Measurements from ENCODE around the gene RNF25. TPM values are rescaled to one million over a fixed set of nuclear protein-coding genes. Genes with fewer than 3 reads are reported as not detected.

Gene RNF25
- total RNA-seq, 2 experiments from 2014 or later: 18.0 to 18.6 TPM

DNA sequence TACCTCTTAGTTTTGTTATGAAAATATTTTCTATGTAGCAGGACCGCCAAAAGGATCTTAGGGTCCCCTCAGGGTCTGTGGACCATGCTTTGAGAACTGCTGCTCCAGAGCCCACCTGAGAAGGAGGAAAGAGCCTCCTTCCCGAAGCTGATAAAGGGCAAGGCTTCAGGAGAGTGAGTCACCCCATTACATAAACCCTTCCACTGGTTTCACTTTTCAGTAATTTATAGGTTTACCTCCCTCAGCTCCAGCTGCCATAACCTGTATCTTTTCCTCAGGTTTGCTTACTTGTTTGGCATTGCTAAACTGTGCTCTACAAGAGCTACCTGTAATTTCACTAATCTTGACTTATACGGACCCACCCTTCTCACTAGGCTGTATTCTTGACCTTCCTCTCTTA lies 45.5 kb upstream of the RNF25 start:
- Mint-ChIP-seq H3K4me3 (no peak overlapping the region), H3K36me3 (ENCODE audit: low read depth) (peaks cover 26% of the 10 kb centered on the region), H3K27me3 (no peaks in the 10 kb centered on the region), H3K27ac (no peak overlapping the region), H3K9me3 (no peaks in the 10 kb centered on the region), H3K4me1 (ENCODE audit: low read depth) (peaks cover 23% of the 10 kb centered on the region)
- Histone ChIP-seq H3K27ac (ENCODE audit: low read depth in 1 of 2, low read length in 2 of 2) (no peak overlapping the region), H3K36me3 (ENCODE audit: insufficient read depth, low read length) (no peaks in the 10 kb centered on the region), H3K9me3 (ENCODE audit: control insufficient read depth in 1 of 2, insufficient read depth in 1 of 2, low read length in 2 of 2) (no peaks in the 10 kb centered on the region), H3K4me3 (ENCODE audit: low read length) (no peak overlapping the region), H3K4me1 (ENCODE audit: insufficient read depth, low read length) (peaks cover 5% of the 10 kb centered on the region), H3K27me3 (ENCODE audit: control insufficient read depth in 1 of 2, insufficient read depth in 2 of 2, low read length in 2 of 2) (no peaks in the 10 kb centered on the region)
- ChIA-PET POLR2A (no interaction called here), CTCF (no interaction called here)
- no peak for ATAC-seq (ENCODE audit: poor library complexity)
- no peak for DNase-seq
- intact Hi-C loops (cut with DNase I, micrococcal nuclease): loop anchor here in 1 of 2 experiments (10.0 kb wide), 1 partner anchor 458 kb away; the partner anchor contains the start of genes CNPPD1, RETREG2 and SLC23A3
- TF ChIP-seq, protein P1, sequence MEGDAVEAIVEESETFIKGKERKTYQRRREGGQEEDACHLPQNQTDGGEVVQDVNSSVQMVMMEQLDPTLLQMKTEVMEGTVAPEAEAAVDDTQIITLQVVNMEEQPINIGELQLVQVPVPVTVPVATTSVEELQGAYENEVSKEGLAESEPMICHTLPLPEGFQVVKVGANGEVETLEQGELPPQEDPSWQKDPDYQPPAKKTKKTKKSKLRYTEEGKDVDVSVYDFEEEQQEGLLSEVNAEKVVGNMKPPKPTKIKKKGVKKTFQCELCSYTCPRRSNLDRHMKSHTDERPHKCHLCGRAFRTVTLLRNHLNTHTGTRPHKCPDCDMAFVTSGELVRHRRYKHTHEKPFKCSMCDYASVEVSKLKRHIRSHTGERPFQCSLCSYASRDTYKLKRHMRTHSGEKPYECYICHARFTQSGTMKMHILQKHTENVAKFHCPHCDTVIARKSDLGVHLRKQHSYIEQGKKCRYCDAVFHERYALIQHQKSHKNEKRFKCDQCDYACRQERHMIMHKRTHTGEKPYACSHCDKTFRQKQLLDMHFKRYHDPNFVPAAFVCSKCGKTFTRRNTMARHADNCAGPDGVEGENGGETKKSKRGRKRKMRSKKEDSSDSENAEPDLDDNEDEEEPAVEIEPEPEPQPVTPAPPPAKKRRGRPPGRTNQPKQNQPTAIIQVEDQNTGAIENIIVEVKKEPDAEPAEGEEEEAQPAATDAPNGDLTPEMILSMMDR (IDR thresholded peaks at IDR 0.05): no peak

DNA sequence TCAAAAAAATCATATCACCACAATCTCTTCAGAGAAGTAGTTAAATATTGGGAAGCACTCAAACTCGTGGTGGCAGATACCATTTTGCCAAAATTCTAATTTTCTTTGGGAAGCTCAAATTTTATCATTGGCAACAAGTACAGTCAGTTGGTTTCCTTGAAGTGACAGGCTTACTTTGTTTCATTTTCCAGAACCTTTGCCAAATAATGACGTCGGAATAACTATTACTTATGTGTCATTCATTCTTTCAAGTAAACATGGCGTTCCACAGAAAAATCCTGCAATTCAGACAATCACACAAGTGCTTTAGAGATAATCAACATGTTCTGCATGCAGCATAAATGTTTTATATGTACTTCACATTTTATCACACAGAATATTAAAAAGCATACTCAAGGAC lies 44.3 kb upstream of the RNF25 start:
- no peak for DNase-seq
- TF ChIP-seq, protein P1 (IDR thresholded peaks at IDR 0.05): no peak
- no peaks in the 10 kb centered on the region for H3K27me3 ChIP-seq (ENCODE audit: control insufficient read depth in 1 of 2, insufficient read depth in 2 of 2, low read length in 2 of 2)
- H3K4me1 Mint-ChIP-seq (ENCODE audit: low read depth): peaks cover 33% of the 10 kb centered on the region
- H3K4me3 ChIP-seq (ENCODE audit: low read length): no peak overlapping the region
- H3K9me3 ChIP-seq (ENCODE audit: control insufficient read depth in 1 of 2, insufficient read depth in 1 of 2, low read length in 2 of 2): no peaks in the 10 kb centered on the region
- H3K36me3 Mint-ChIP-seq (ENCODE audit: low read depth): peaks cover 31% of the 10 kb centered on the region
- no peaks in the 10 kb centered on the region for H3K9me3 Mint-ChIP-seq
- no peaks in the 10 kb centered on the region for H3K27me3 Mint-ChIP-seq
- no peak for ATAC-seq (ENCODE audit: poor library complexity)
- no peak overlapping the region for H3K4me3 Mint-ChIP-seq
- no peak overlapping the region for H3K27ac ChIP-seq (ENCODE audit: low read depth in 1 of 2, low read length in 2 of 2)
- H3K4me1 ChIP-seq (ENCODE audit: insufficient read depth, low read length): peaks cover 17% of the 10 kb centered on the region
- no peaks in the 10 kb centered on the region for H3K36me3 ChIP-seq (ENCODE audit: insufficient read depth, low read length)
- POLR2A ChIA-PET: no interaction called here
- intact Hi-C loops (cut with DNase I, micrococcal nuclease): loop anchor here in 1 of 2 experiments (10.0 kb wide), 1 partner anchor 459 kb away; the partner anchor contains the start of genes CNPPD1, RETREG2 and SLC23A3
- CTCF ChIA-PET: no interaction called here
- no peak overlapping the region for H3K27ac Mint-ChIP-seq

DNA sequence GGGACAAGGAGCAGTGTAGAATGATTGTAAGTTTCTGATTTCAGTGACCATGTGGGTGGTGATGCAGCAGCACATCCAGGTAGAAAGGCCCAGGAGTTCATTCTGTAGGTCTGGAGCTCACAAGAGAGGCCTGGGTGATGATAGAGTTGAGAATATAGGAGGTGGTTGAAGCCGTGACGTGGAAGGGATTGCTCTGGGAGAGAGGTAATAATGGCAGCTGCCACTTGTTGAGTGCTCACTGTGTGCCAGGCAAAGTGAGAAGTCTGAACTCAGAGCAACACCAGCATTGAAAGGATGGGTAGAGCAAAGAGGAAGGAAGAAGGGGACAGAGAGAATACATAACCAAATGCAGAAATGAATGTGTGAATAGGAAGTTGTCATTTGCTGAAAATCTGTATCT lies 42.1 kb upstream of the RNF25 start:
- no peak overlapping the region for H3K27ac ChIP-seq (ENCODE audit: low read depth in 1 of 2, low read length in 2 of 2)
- no peaks in the 10 kb centered on the region for H3K27me3 ChIP-seq (ENCODE audit: control insufficient read depth in 1 of 2, insufficient read depth in 2 of 2, low read length in 2 of 2)
- Mint-ChIP-seq H3K9me3 (no peaks in the 10 kb centered on the region), H3K4me3 (no peak overlapping the region), H3K36me3 (ENCODE audit: low read depth) (peaks cover 23% of the 10 kb centered on the region), H3K27me3 (no peaks in the 10 kb centered on the region), H3K27ac (no peak overlapping the region), H3K4me1 (ENCODE audit: low read depth) (peaks cover 29% of the 10 kb centered on the region)
- no peak overlapping the region for H3K4me3 ChIP-seq (ENCODE audit: low read length)
- intact Hi-C loops (cut with DNase I, micrococcal nuclease): loop anchor here (5.0 to 10.0 kb wide), 7 partner anchors 42 to 883 kb away; partner anchors contain the start of genes CNOT9 (in 1 of the 2), CNPPD1 (in 1 of the 2), DNPEP (in 1 of the 2) and RETREG2 (in 1 of the 2)
- CTCF ChIA-PET: interaction anchor here (0.9 to 1.2 kb wide), 2 partner anchors 163 to 266 kb away, joined by 3 read pairs; no protein-coding TSS in a partner anchor
- ATAC-seq (ENCODE audit: poor library complexity) (no peak), DNase-seq (no peak)
- H3K36me3 ChIP-seq (ENCODE audit: insufficient read depth, low read length): no peaks in the 10 kb centered on the region
- H3K9me3 ChIP-seq (ENCODE audit: control insufficient read depth in 1 of 2, insufficient read depth in 1 of 2, low read length in 2 of 2): no peaks in the 10 kb centered on the region
- POLR2A ChIA-PET: no interaction called here
- peaks cover 26% of the 10 kb centered on the region for H3K4me1 ChIP-seq (ENCODE audit: insufficient read depth, low read length)
- TF ChIP-seq, protein P1 (IDR thresholded peaks at IDR 0.05): no peak

Data from CD4-positive, alpha-beta T cell (primary cell).